Measurements from ENCODE around the gene RNF123.

RNF123 gene

GRCh38 chr3:49711489-49711888, 22.1 kb downstream of the RNF123 start:
- no peaks in the 10 kb centered on the region for H3K4me1 ChIP-seq (ENCODE audit: insufficient read depth, low read length)
- peaks cover 6% of the 10 kb centered on the region; the same call in 1 of the 2 replicates for H3K36me3 ChIP-seq (ENCODE audit: insufficient read depth, low read depth, low read length)
- no peak overlapping the region for H3K4me3 ChIP-seq (ENCODE audit: low read length)
- H3K9me3 ChIP-seq (ENCODE audit: insufficient read depth, low read depth, low read length) = no peaks in the 10 kb centered on the region
- no peak overlapping the region for H3K27ac ChIP-seq (ENCODE audit: low read length)
- no peaks in the 10 kb centered on the region for H3K27me3 ChIP-seq (ENCODE audit: insufficient read depth, low read length)
- no peak overlapping the region for H3K9ac ChIP-seq (ENCODE audit: low read depth, low read length)

GRCh38 chr3:49712166-49712565, 22.8 kb downstream of the RNF123 start:
- Histone ChIP-seq H3K9me3 (ENCODE audit: insufficient read depth, low read depth, low read length) (no peaks in the 10 kb centered on the region), H3K9ac (ENCODE audit: low read depth, low read length) (no peak overlapping the region), H3K36me3 (ENCODE audit: insufficient read depth, low read depth, low read length) (peaks cover 6% of the 10 kb centered on the region; the same call in 1 of the 2 replicates), H3K27me3 (ENCODE audit: insufficient read depth, low read length) (no peaks in the 10 kb centered on the region), H3K27ac (ENCODE audit: low read length) (no peak overlapping the region), H3K4me1 (ENCODE audit: insufficient read depth, low read length) (no peaks in the 10 kb centered on the region), H3K4me3 (ENCODE audit: low read length) (no peak overlapping the region)

GRCh38 chr3:49712631-49713317, 23.4 kb downstream of the RNF123 start:
- Histone ChIP-seq H3K9me3 (ENCODE audit: insufficient read depth, low read depth, low read length) (no peaks in the 10 kb centered on the region), H3K9ac (ENCODE audit: low read depth, low read length) (no peak overlapping the region), H3K27ac (ENCODE audit: low read length) (no peak overlapping the region), H3K4me1 (ENCODE audit: insufficient read depth, low read length) (no peaks in the 10 kb centered on the region), H3K36me3 (ENCODE audit: insufficient read depth, low read depth, low read length) (peaks cover 6% of the 10 kb centered on the region; the same call in 1 of the 2 replicates), H3K27me3 (ENCODE audit: insufficient read depth, low read length) (no peaks in the 10 kb centered on the region), H3K4me3 (ENCODE audit: low read length) (no peak overlapping the region)

- Histone ChIP-seq H3K4me3 (ENCODE audit: low read length) (no peak overlapping the region), H3K4me1 (ENCODE audit: insufficient read depth, low read length) (no peaks in the 10 kb centered on the region), H3K27me3 (ENCODE audit: insufficient read depth, low read length) (no peaks in the 10 kb centered on the region), H3K27ac (ENCODE audit: low read length) (no peak overlapping the region), H3K36me3 (ENCODE audit: insufficient read depth, low read depth, low read length) (peaks cover 6% of the 10 kb centered on the region; the same call in 1 of the 2 replicates), H3K9ac (ENCODE audit: low read depth, low read length) (no peak overlapping the region), H3K9me3 (ENCODE audit: insufficient read depth, low read depth, low read length) (no peaks in the 10 kb centered on the region)
These were observed 24.2 kb downstream of the RNF123 start for GRCh38 chr3:49713336-49714105.

GRCh38 chr3:49714728-49715550, 25.6 kb downstream of the RNF123 start:
- Histone ChIP-seq H3K4me3 (ENCODE audit: low read length) (no peak overlapping the region), H3K36me3 (ENCODE audit: insufficient read depth, low read depth, low read length) (peaks cover 6% of the 10 kb centered on the region; the same call in 1 of the 2 replicates), H3K9me3 (ENCODE audit: insufficient read depth, low read depth, low read length) (no peaks in the 10 kb centered on the region), H3K9ac (ENCODE audit: low read depth, low read length) (no peak overlapping the region), H3K4me1 (ENCODE audit: insufficient read depth, low read length) (no peaks in the 10 kb centered on the region), H3K27ac (ENCODE audit: low read length) (no peak overlapping the region), H3K27me3 (ENCODE audit: insufficient read depth, low read length) (no peaks in the 10 kb centered on the region)

GRCh38 chr3:49715611-49716121, 26.3 kb downstream of the RNF123 start:
- Histone ChIP-seq H3K36me3 (ENCODE audit: insufficient read depth, low read depth, low read length) (peaks cover 8% of the 10 kb centered on the region), H3K9me3 (ENCODE audit: insufficient read depth, low read depth, low read length) (no peaks in the 10 kb centered on the region), H3K4me3 (ENCODE audit: low read length) (no peak overlapping the region), H3K27ac (ENCODE audit: low read length) (no peak overlapping the region), H3K4me1 (ENCODE audit: insufficient read depth, low read length) (no peaks in the 10 kb centered on the region), H3K27me3 (ENCODE audit: insufficient read depth, low read length) (no peaks in the 10 kb centered on the region), H3K9ac (ENCODE audit: low read depth, low read length) (no peak overlapping the region; the same call in 1 of the 2 replicates)

- peaks cover 13% of the 10 kb centered on the region for H3K36me3 ChIP-seq (ENCODE audit: insufficient read depth, low read depth, low read length)
- H3K4me3 ChIP-seq (ENCODE audit: low read length) = no peak overlapping the region
- H3K9me3 ChIP-seq (ENCODE audit: insufficient read depth, low read depth, low read length) = no peaks in the 10 kb centered on the region
- no peak overlapping the region for H3K27ac ChIP-seq (ENCODE audit: low read length)
- no peaks in the 10 kb centered on the region for H3K4me1 ChIP-seq (ENCODE audit: insufficient read depth, low read length)
- no peaks in the 10 kb centered on the region for H3K27me3 ChIP-seq (ENCODE audit: insufficient read depth, low read length)
- no peak overlapping the region; the same call in 1 of the 2 replicates for H3K9ac ChIP-seq (ENCODE audit: low read depth, low read length)
These were observed 26.8 kb downstream of the RNF123 start for GRCh38 chr3:49716169-49716568.

GRCh38 chr3:49716691-49717210, 27.4 kb downstream of the RNF123 start:
- no peaks in the 10 kb centered on the region for H3K4me1 ChIP-seq (ENCODE audit: insufficient read depth, low read length)
- H3K4me3 ChIP-seq (ENCODE audit: low read length) = no peak overlapping the region
- no peaks in the 10 kb centered on the region for H3K9me3 ChIP-seq (ENCODE audit: insufficient read depth, low read depth, low read length)
- H3K27ac ChIP-seq (ENCODE audit: low read length) = no peak overlapping the region
- H3K36me3 ChIP-seq (ENCODE audit: insufficient read depth, low read depth, low read length) = peaks cover 19% of the 10 kb centered on the region
- no peaks in the 10 kb centered on the region for H3K27me3 ChIP-seq (ENCODE audit: insufficient read depth, low read length)
- H3K9ac ChIP-seq (ENCODE audit: low read depth, low read length) = no peak overlapping the region

GRCh38 chr3:49717211-49717958, 28.0 kb downstream of the RNF123 start:
- H3K36me3 ChIP-seq (ENCODE audit: insufficient read depth, low read depth, low read length) = peaks cover 25% of the 10 kb centered on the region
- no peak overlapping the region for H3K9ac ChIP-seq (ENCODE audit: low read depth, low read length)
- H3K4me1 ChIP-seq (ENCODE audit: insufficient read depth, low read length) = no peaks in the 10 kb centered on the region
- H3K27me3 ChIP-seq (ENCODE audit: insufficient read depth, low read length) = no peaks in the 10 kb centered on the region
- no peaks in the 10 kb centered on the region for H3K9me3 ChIP-seq (ENCODE audit: insufficient read depth, low read depth, low read length)
- no peak overlapping the region for H3K4me3 ChIP-seq (ENCODE audit: low read length)
- H3K27ac ChIP-seq (ENCODE audit: low read length) = no peak overlapping the region

GRCh38 chr3:49717959-49718857, 28.9 kb downstream of the RNF123 start:
- H3K27me3 ChIP-seq (ENCODE audit: insufficient read depth, low read length) = no peaks in the 10 kb centered on the region
- H3K9me3 ChIP-seq (ENCODE audit: insufficient read depth, low read depth, low read length) = no peaks in the 10 kb centered on the region
- peaks cover 3% of the 10 kb centered on the region; the same call in 1 of the 2 replicates for H3K4me1 ChIP-seq (ENCODE audit: insufficient read depth, low read length)
- H3K36me3 ChIP-seq (ENCODE audit: insufficient read depth, low read depth, low read length) = peaks cover 29% of the 10 kb centered on the region
- peak overlapping the region; percentile 87; the same call in 1 of the 2 replicates for H3K9ac ChIP-seq (ENCODE audit: low read depth, low read length)
- no peak overlapping the region for H3K27ac ChIP-seq (ENCODE audit: low read length)
- peak overlapping the region; percentile 78; the same call in 1 of the 2 replicates for H3K4me3 ChIP-seq (ENCODE audit: low read length)
